GM19397 (cell line): Measurements from ENCODE around the gene CITED4.

Experiments
- ATAC-seq: cut with Tn5 transposase; IDR thresholded peaks from one replicate; pipeline ENCODE4 v1.9.1; 2021; ENCODE audit warnings: mild to moderate bottlenecking, moderate library complexity; ENCODE audit not compliant: unreplicated experiment

Gene CITED4

GRCh38 chr1:40855513-40855912, 6.7 kb downstream of the CITED4 start:
- no peak for ATAC-seq

- ATAC-seq = no peak
Observed at GRCh38 chr1:40853885-40854170, 8.3 kb downstream of the CITED4 start.

- no peak for ATAC-seq
Observed at GRCh38 chr1:40853113-40853884, 8.9 kb downstream of the CITED4 start.

GRCh38 chr1:40851643-40852042, 10.5 kb downstream of the CITED4 start:
- no peak for ATAC-seq

- ATAC-seq = no peak
Observed at GRCh38 chr1:40849801-40850592, 12.2 kb downstream of the CITED4 start.

- no peak for ATAC-seq
Observed at GRCh38 chr1:40848530-40849189, 13.5 kb downstream of the CITED4 start.

GRCh38 chr1:40847023-40847745, 15.0 kb downstream of the CITED4 start:
- no peak for ATAC-seq

- ATAC-seq = no peak
Observed at GRCh38 chr1:40845895-40846294, 16.3 kb downstream of the CITED4 start.

- ATAC-seq = no peak
Observed at GRCh38 chr1:40844887-40845878, 17.0 kb downstream of the CITED4 start.

- no peak for ATAC-seq
Observed at GRCh38 chr1:40844079-40844478, 18.1 kb downstream of the CITED4 start.

- no peak for ATAC-seq
Observed at GRCh38 chr1:40842691-40843090, 19.5 kb downstream of the CITED4 start.

GRCh38 chr1:40842207-40842606, 20.0 kb downstream of the CITED4 start:
- no peak for ATAC-seq

GRCh38 chr1:40841602-40842001, 20.6 kb downstream of the CITED4 start:
- ATAC-seq = no peak

- no peak for ATAC-seq
Observed at GRCh38 chr1:40840526-40841323, 21.4 kb downstream of the CITED4 start.

GRCh38 chr1:40839943-40840335, 22.2 kb downstream of the CITED4 start:
- no peak for ATAC-seq

- ATAC-seq = no peak
Observed at GRCh38 chr1:40838980-40839942, 22.9 kb downstream of the CITED4 start.

GRCh38 chr1:40838045-40838979, 23.9 kb downstream of the CITED4 start:
- ATAC-seq = no peak
